HG03521 (cell line): ENCODE data around the gene AARSD1.
"Not testable (repeated sequence)": the region's sequence is repeated elsewhere in the genome, so short reads cannot be mapped to it uniquely, and the experiment has no call there.

ENCODE experiments used
- ATAC-seq: cut with Tn5 transposase; IDR thresholded peaks from one replicate; pipeline ENCODE4 v1.9.1; 2021; ENCODE audit warnings: mild to moderate bottlenecking, moderate library complexity; ENCODE audit not compliant: unreplicated experiment

The AARSD1 gene, protein sequence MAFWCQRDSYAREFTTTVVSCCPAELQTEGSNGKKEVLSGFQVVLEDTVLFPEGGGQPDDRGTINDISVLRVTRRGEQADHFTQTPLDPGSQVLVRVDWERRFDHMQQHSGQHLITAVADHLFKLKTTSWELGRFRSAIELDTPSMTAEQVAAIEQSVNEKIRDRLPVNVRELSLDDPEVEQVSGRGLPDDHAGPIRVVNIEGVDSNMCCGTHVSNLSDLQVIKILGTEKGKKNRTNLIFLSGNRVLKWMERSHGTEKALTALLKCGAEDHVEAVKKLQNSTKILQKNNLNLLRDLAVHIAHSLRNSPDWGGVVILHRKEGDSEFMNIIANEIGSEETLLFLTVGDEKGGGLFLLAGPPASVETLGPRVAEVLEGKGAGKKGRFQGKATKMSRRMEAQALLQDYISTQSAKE

DNA sequence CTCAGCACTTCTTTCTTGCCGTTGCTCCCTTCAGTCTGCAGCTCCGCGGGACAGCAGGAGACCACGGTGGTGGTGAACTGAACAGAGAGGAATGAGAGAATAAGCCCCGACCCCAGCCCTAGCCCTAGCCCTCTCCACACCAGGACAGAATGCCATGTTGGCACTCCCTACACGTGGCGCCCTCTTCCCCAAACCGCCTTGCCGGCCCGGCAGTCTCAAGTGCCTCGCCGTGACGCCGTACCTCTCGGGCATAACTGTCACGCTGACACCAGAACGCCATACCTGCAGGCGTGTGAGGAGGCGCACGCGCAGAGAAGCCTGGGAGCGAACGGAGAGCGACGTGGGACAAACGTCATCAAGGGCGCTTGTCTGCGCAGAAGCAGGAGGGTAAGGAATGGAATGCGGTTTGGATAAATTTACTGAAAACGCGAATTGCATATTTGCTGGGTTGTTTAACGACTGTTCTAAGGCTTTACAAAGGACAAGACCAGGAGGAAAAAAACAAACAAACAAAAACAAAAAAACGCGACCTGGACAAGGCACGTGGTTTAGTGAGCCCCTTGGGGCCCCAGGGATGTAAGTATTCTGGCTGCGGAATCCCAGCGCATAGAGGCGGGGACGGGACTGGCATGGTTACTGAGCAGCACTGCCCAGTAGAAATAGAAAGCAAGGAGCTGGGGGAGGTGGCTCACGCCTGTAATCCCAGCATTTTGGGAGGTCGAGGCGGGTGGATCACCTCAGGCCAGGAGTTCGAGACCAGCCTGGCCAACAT, at the start of gene AARSD1:
AARSD1 (minus strand) TSS at position 294 of the 772 bp plus-strand sequence; CDS start at position 280, 14 bp downstream.
- peak; percentile 82 for ATAC-seq

DNA sequence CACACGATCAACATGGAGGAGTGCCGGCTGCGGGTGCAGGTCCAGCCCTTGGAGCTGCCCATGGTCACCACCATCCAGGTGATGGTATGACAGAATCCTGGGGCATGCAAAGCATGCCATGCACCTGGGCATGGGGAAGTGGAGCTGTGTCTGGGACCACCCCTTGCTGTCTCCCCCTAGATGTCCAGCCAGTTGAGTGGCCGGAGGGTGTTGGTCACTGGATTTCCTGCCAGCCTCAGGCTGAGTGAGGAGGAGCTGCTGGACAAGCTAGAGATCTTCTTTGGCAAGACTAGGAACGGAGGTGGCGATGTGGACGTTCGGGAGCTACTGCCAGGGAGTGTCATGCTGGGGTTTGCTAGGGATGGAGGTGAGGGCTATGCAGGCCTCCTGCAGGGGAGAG, 49.0 kb upstream of the AARSD1 start:
- no peak for ATAC-seq

DNA sequence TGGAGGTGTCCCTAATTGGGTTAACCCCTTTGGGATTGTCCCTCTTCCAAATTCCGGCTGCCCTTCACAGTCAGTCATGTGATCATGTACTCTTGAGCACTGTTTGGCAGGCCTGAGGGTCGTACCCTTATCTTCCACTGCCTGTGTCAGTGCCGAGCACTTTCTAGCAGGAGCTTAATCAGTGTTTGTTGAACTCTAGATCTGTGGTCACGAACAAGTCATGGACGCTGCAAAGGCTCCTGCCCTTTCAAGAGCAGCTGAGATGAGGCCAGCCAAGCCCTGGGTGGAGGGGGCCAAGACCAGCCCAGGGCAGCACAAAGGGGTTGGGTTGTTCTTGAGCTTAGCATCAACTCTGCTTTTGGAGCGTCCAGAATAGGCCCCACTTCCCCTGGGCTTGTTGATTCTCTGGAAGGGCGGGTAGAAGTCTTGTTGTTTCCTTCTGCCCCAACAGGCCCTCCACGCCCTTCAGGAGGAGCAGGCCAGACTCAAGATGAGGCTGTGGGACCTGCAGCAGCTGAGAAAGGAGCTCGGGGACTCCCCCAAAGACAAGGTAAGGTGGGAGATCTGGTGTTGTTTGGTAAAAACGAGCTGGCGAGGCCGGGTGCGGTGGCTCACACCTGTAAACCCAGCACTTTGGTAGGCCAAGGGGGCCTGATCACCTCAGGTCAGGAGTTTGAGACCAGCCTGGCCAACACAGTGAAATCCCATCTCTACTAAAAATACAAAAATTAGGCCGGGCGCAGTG, 47.6 kb upstream of the AARSD1 start:
- no peak for ATAC-seq

DNA sequence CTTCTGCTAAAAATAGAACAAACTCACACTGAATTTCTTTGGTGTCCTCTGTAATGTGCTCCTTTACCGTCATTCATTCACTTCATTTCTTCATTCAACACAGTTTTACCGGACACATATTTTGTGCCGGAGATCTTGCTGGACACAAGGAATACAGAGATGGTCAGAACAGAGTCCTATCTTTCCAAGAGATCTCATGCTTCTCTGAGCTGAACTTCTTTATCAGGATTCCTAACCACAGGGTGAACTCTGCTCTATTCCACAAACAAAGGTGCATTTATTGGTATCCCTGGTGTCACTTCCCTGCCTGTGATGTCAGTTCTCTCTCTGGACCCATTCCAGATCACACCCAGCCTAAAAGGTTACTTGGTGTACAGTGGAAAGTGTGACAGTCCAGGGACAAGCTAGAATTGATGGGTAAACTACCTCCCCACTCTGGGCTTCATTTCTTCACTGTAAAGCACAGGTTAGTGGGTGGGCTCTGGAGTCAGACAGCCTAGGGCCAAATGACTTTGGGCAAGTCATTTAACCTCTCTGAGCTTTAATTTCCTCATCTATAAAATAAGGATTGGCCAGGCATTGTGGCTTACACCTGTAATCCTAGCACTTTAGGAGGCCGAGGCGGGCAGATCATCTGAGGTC, 46.5 kb upstream of the AARSD1 start:
- no peak for ATAC-seq

DNA sequence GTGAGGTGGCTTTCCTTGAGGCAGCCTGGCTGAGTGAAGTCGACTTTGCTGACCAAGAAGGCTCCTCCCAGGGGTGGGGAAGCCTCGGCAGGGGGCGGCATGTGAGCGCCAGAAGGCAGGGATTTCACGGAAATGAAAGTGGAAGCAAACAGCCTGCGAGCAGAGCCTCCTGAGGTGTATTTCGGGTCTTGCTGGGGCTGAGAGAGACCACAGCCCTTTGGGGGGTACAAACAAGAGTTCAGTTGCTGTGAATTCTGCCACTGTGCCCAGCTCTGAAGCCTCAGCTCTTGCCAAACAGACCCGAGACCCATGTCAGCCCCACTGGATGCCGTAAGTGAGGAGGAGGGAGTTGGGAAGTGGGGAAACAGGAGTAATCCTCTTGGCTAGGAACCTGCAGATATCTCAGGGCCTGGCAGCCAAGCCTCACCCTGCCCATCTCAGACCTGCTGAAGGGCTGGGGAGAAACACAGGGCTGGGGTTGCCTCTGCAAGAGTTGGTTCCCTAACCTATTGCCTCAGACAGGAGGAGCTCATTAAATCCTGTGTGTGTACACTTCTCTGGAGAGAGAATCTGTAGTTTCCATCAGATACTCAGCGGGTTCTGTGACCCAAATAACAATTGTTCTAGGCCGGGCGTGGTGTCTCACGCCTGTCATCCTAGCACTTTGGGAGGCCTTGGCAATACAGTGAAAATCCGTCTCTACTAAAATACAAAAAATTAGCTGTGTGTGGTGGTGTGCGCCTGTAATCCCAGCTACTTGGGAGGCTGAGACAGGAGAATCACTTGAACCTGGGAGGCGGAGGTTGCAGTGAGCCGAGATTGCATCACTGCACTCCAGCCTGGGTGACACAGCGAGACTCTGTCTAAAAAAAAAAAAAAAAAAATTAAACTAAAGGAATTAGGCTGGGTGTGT, 42.6 kb upstream of the AARSD1 start, which contains the start of gene IFI35:
IFI35 (plus strand) TSS at position 146 of the 913 bp plus-strand sequence; CDS start at position 310, 164 bp downstream.
- peak; percentile 86 for ATAC-seq

DNA sequence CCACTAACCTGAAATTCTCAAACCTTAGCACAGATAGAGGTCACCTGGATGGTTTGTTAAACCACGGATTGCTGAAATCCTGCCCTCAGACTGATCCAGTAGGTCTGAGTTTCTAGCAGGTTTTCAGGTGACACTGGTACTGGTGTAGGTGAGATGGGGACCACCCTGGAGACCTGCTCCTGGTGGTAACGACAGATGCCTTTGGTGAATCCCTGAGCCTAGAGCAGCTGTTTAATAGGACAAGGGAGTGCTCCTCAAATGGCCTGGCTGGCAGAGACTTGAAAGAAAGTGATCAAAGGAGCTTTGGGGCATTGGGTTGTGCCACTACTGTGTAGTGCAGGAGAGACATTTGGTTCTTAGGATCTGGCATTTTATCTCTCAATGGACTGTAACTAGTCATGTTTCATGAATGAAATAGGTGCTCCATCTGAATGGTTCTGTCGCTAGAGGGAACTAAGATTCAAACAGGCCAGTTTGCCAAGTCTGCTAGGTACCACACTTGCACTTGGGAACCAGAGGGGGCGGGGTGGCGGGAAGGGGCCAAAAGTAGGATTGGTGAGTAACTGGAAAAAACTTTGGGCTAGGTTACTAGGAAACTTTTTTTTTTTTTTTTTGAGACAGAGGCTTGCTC, 39.4 kb upstream of the AARSD1 start:
- ATAC-seq, result no peak

DNA sequence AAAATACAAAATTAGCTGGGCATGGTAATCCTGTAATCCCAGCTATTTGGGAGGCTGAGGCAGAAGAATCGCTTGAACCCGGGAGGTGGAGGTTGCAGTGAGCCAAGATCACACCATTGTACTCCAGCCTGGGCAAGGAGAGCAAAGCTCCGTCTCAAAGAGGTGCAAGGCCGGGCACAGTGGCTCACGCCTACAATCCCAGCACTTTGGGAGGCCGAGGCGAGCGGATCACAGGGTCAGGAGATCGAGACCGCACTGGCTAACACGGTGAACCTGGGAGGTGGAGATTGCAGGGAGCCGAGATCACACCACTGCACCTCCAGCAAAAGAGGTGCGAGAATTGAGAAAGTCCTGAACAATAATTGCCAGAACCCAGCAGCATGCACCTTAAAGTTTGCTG, 36.6 kb upstream of the AARSD1 start:
- ATAC-seq, result not testable (repeated sequence)

DNA sequence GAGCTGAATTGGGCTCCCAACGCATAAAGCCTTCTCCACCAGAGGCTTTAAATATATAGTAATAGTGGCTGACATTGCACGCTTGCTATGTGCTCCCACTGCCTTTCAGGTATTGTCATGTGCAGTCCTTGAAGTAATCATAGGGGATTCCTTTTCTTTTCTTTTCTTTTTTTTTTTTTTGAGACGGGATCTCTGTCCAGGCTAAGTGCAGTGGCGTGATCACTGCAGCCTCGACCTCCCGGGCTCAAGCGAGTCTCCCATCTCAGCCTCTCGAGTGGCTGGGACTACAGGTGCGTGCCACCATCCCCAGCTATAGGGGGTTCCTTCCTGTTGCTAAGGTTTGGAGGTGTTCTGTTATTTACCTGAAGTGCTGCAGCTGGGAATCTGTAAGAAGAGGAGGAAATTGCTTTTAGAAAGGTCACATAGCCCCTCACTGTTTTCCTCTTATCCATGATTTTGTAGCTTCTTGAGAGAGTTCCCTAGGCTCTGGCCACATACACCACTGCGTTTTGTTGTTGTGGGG, 34.8 kb upstream of the AARSD1 start:
- no peak for ATAC-seq

DNA sequence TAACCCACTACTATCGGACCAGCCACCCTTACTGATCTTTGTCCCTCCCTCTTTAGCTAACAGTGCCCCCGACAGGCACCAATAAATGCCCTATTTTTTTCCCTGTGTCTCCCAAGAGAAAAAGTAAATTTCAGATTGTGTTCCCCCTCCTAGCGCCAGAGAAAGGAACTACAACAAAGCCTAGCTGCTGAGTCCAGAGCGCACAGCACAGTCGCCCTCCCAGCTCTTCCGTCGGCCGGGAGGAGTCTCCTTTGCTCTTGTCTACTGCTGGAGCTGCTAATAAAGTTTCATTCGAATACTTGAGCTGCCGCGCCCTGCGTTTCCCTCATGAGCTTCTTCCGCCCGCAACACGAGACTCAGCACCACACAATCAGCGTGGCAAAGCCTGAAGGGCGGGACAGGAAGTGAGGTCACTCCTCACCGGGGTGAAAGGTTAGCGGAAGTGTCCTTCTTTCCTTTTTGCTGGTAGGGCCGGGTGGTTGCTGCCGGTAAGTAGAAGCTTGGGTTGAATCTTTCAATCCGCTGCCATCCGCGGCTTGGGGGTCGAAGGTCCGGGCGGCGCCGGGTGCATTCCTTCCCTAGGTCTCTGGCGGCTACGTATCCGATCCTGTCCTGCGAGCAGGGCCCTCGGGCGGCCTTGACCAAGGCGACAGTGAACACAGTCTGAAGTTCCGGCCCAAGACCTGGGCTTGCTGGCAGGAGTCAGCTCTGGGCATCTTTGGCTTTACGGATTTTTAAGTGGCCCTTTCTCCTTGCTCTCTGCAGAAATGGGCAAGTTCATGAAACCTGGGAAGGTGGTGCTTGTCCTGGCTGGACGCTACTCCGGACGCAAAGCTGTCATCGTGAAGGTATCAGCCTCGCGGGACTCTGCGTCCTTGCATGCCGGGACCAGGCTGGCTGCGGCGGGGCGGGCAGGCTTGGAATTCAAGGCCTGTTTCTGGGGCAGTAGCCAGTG, 34.0 kb upstream of the AARSD1 start, which contains the start of gene RPL27:
RPL27 (plus strand) TSS at position 436 of the 955 bp plus-strand sequence; CDS start at position 768, 332 bp downstream.
- ATAC-seq, result peak; percentile 92

DNA sequence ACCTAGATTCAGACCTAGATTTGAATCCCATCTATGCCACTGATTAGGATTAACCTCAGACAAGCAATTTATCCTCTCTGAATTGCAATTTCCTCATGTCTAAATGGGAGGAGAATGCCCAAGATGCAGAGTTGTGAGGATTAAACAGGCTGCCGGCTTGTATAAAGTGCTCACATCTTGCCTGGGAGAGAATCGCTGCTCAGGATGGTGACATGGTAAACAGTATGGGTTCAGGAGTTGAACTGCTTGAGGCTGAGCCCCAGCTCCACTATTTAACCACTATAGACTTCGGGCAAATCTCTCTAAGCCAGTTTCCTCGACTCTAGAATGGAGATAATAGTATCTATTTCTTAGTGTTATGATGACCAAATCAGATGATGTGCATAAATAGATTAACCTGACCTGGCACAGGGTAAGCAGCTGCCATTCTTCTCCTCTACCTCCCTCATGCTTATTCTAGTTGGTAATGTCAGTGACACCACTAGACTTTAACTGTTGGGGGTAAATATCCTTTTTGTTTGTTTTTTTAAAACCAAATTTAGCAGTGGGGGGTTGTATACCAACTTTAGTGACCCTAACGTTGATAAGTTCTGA, 33.2 kb upstream of the AARSD1 start:
- ATAC-seq, result no peak

DNA sequence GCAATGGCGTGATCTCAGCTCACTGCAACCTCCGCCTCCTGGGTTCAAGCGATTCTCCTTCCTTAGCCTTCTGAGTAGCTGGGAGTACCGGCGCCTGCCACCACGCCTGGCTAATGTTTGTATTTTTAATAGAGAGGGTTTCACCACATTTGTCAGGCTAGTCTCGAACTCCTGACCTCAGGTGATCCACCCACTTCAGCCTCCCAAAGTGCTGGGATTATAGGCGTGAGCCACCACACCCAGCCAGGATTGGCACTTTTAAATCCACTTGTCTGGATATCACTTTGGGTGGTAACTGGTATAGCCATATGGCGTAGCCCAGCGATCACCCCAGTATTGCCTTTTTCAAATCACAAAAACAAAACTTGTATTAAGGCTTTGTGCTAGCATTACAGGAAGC, 29.7 kb upstream of the AARSD1 start:
- not testable (repeated sequence) for ATAC-seq

DNA sequence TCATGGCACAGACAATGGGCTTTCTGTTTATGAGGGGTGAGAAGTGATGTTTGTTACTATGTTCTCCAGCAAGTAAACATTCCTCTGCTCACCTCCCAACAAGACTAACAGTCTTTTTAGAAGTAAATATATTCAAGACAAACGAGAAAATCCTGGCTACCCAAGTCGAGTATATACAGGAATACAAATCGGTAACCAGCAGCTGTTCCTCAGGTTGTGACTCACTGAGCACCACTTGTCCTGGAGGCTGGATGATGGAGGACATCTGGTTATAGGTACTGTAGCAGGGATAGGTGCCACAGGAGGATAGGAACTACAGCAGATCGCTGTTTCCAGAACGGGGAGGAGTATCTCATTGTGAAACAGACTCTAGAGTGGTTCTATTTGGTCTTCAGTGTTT, 28.6 kb upstream of the AARSD1 start:
- ATAC-seq, result no peak

DNA sequence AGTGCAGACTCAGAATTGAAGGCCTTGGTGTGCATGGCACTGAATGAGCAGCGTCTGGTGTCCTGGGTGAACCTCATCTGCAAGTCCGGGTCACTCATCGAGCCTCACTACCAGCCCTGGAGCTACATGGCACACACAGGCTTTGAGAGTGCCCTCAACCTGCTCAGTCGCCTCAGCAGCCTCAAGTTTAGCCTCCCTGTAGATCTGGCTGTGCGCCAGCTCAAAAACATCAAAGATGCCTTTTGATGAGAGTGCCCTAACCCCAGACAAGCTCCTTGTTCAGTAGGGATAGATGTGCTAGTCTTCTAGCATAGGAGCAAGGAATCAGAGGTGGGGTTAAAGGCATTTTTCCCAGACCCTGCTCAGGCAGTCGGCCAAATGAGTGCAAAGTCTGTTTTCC, 27.2 kb upstream of the AARSD1 start:
- ATAC-seq, result no peak

DNA sequence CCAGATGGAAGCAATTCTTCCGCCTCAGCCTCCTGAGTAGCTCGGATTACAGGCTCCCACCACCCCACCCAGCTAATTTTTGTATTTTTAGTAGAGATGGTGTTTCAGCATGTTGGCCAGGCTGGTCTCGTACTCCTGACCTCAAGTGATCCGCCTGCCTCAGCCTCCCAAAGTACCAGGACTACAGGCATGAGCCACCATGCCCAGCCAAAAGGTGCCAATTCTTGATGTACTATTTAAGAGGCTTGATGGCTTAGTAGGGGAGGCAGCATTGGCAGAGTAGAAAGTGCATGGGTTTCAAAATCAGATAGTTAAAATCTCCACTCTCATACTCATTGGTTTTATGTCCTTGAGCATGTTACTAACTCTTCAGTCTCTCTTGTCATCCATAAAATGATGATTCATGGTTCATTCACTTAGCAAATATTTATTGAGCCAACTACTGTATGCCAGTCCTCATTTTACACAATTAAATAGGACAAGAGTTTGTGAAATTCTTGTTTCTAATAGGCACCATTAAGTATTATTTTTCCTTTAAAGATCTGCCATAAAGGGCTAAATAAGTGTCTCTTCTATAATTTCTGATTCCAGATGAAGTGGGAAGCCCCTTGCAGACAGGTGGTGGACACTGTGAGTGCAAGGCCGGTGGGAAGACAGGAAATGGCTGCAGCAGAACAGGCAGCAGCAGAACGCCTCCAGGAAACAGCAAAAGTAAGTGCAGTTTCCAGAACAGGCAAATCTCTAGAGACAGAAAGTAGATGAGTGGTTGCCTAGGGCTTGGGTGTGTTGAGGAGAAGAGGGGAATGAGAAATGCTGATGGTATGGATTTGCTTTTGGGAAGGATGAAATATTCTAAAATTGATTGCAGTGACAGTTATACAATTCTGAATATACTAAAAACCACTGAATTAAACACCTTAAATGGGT, 25.7 kb upstream of the AARSD1 start:
- ATAC-seq, result no peak

DNA sequence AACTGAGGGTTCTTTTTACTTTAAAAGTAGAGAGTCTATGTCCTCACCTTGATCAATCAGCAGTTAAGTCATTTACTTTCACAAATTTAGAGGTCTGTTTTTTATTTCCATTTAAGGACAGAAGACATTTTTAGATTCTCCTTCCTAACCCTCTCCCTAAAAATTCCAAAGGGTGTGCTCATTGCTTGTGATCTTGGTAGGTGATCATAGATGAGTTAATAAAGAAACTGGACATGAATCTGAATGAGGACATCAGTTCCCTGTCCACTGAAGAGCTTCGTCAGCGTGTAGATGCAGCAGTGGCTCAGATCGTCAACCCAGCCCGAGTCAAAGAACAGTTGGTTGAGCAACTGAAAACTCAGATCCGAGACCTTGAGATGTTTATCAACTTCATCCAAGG, 24.9 kb upstream of the AARSD1 start:
- no peak for ATAC-seq

DNA sequence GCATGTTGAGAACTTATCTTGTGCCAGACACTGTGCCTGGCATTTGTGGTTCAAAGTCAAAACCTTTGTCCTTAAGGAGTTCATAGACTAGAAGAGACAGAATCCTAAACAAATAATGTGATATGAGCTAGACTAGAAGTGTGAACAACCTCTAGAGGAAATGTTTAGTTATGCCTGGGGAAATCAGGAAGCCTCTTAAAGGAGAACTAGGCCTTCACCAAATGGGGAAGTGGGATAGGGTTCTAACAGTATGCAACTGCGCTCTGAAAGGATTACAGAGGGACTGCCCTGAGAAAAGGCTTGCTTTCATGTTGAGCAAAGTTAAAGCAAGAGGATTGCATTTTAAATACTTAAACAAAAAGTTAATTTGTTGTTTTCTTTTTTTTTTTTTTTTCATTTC, 21.0 kb upstream of the AARSD1 start:
- no peak for ATAC-seq
